HEK293T (cell line): ENCODE results near the gene CPNE8.

Source experiments
- CTCF ChIA-PET: fragments of 350-600 bp; formaldehyde crosslinking; extraction: SDS; loops from one replicate; lab custom pipeline; 2021; ENCODE audit warnings: antibody characterized with exemption, inconsistent platforms; lab: Yijun Ruan, JAX
- POLR2A ChIA-PET: fragments of 350-600 bp; formaldehyde crosslinking; extraction: SDS; loops from one replicate; lab custom pipeline; 2020; ENCODE audit warnings: antibody characterized with exemption, inconsistent platforms; lab: Yijun Ruan, JAX
- DNase-seq: peaks from one replicate; pipeline ENCODE4 v3.0.0; 2012; ENCODE audit warnings: mixed read lengths; ENCODE audit errors: extremely low spot score
- ARNT ChIP-seq: fragments of 450-650 bp; IDR thresholded peaks from 2 replicates; pipeline ENCODE4 v1.6.1; 2017; ENCODE audit warnings: mild to moderate bottlenecking
- BHLHE40 ChIP-seq: fragments of 450-650 bp; IDR thresholded peaks from 2 replicates; pipeline ENCODE4 v1.6.1; 2016; ENCODE audit warnings: mild to moderate bottlenecking, moderate library complexity, borderline replicate concordance
- CTBP1 ChIP-seq: fragments of 450-650 bp; IDR thresholded peaks from 2 replicates; pipeline ENCODE4 v1.6.1; 2016; ENCODE audit warnings: borderline replicate concordance
- ELF4 ChIP-seq: fragments of 450-650 bp; IDR thresholded peaks from 2 replicates; pipeline ENCODE4 v1.6.1; 2017; ENCODE audit warnings: antibody characterized with exemption
- FOXA1 ChIP-seq: fragments of 450-650 bp; IDR thresholded peaks from 2 replicates; pipeline ENCODE4 v1.6.1; 2016; ENCODE audit warnings: mild to moderate bottlenecking
- FOXK2 ChIP-seq: fragments of 450-650 bp; IDR thresholded peaks from 2 replicates; pipeline ENCODE4 v1.6.1; 2016; ENCODE audit warnings: mild to moderate bottlenecking
- FOXM1 ChIP-seq: fragments of 450-650 bp; IDR thresholded peaks from 2 replicates; pipeline ENCODE4 v1.6.1; 2017; ENCODE audit warnings: mild to moderate bottlenecking, borderline replicate concordance
- HDGF ChIP-seq: fragments of 450-650 bp; IDR thresholded peaks from 2 replicates; pipeline ENCODE4 v1.6.1; 2017; ENCODE audit warnings: antibody characterized with exemption, borderline replicate concordance
- L3MBTL2 ChIP-seq: fragments of 450-650 bp; conservative IDR thresholded peaks from 2 replicates; pipeline ENCODE4 v1.6.1; 2016; ENCODE audit warnings: mild to moderate bottlenecking
- LEF1 ChIP-seq: fragments of 450-650 bp; IDR thresholded peaks from 2 replicates; pipeline ENCODE4 v1.6.1; 2017; ENCODE audit warnings: mild to moderate bottlenecking, borderline replicate concordance
- NFRKB ChIP-seq: fragments of 450-650 bp; IDR thresholded peaks from 2 replicates; pipeline ENCODE4 v1.6.1; 2016; ENCODE audit warnings: mild to moderate bottlenecking, moderate library complexity
- SP1 ChIP-seq: fragments of 450-650 bp; IDR thresholded peaks from 2 replicates; pipeline ENCODE4 v1.6.1; 2017
- SUZ12 ChIP-seq: fragments of 450-650 bp; IDR thresholded peaks from 2 replicates; pipeline ENCODE4 v1.6.1; 2016; ENCODE audit warnings: mild to moderate bottlenecking
- TARDBP ChIP-seq: fragments of 450-650 bp; IDR thresholded peaks from 2 replicates; pipeline ENCODE4 v1.6.1; 2016
- ZNF384 ChIP-seq: fragments of 450-650 bp; IDR thresholded peaks from 2 replicates; pipeline ENCODE4 v1.6.1; 2016
- TF ChIP-seq, protein P1 (sequence below): fragments of 450-650 bp; IDR thresholded peaks from 2 replicates; pipeline ENCODE4 v1.6.1; 2016

The CPNE8 gene

DNA sequence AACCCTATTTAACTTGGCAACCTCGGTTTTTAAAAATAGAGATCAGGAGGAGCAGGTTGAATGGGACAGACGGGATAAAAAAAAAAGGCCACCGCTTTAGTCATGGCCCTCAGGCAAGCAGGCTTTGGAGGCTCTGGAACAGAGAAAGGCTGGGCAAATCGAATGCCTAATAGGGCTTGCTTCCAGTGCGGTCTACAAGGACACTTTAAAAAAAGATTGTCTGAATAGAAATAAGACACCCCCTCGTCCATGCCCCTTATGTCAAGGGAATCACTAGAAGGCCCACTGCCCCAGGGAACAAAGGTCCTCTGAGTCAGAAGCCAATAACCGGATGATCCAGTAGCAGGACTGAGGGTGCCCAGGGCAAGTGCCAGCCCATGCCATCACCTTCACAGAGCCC, 265.8 kb downstream of the CPNE8 start:
- ChIA-PET POLR2A (no interaction called here), CTCF (no interaction called here)
- no peak for TF ChIP-seq LEF1
- no peak for TF ChIP-seq L3MBTL2
- no peak for TF ChIP-seq FOXA1
- no peak for TF ChIP-seq SP1
- TF ChIP-seq, protein P1, sequence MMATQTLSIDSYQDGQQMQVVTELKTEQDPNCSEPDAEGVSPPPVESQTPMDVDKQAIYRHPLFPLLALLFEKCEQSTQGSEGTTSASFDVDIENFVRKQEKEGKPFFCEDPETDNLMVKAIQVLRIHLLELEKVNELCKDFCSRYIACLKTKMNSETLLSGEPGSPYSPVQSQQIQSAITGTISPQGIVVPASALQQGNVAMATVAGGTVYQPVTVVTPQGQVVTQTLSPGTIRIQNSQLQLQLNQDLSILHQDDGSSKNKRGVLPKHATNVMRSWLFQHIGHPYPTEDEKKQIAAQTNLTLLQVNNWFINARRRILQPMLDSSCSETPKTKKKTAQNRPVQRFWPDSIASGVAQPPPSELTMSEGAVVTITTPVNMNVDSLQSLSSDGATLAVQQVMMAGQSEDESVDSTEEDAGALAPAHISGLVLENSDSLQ, result no peak
- no peak for TF ChIP-seq BHLHE40
- TF ChIP-seq NFRKB, result no peak
- no peak for TF ChIP-seq ZNF384
- TF ChIP-seq FOXM1, result no peak
- no peak for TF ChIP-seq ELF4
- no peak for TF ChIP-seq FOXK2
- TF ChIP-seq ARNT, result no peak
- no peak for TF ChIP-seq SUZ12
- TF ChIP-seq TARDBP, result no peak
- no peak for TF ChIP-seq CTBP1
- TF ChIP-seq HDGF, result no peak

DNA sequence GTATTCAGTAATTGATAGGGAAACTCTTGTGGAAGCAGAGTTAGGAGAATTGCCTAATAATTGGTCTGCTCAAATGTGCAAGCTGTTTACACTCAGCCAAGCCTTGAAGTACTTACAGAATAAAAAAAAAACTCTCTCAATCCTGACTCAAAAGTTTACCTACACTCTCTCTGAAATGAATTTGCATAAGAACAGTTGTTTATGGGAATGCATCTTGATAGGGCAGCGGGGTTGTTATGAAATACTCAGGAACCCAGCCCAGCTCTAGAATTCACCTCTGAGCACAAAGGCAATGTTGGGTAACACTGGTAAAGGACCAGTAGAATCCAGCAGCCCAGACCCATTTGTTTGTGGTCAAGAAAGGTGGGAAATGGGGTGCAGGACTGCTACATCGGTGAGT, 267.0 kb downstream of the CPNE8 start:
- no peak for TF ChIP-seq SUZ12
- no peak for TF ChIP-seq ELF4
- no peak for TF ChIP-seq ZNF384
- TF ChIP-seq FOXM1, result no peak
- no peak for TF ChIP-seq FOXA1
- DNase-seq, result no peak
- POLR2A ChIA-PET, result no interaction called here
- CTCF ChIA-PET, result no interaction called here

More for the DNA sequence above, 265.8 kb downstream of the CPNE8 start:
- DNase-seq, result no peak

DNA sequence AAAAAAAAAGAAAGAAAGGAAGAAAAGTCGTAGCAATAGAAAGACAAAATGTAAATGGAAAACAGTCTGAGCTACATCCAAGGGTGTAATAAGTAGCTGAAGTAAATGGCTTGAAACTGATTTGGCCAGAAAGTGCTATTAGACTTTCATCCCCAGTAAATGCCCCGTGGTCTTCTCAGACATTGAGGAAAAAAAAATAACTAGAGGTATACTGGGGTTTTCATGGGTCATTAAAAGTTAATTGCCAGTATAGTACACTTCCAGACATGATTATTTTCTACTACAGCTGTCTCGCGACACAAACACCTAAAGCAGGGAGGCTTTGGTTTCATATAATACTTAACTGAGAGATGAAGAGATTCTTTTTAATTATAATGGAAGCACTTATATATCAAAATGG, 271.9 kb downstream of the CPNE8 start:
- TF ChIP-seq FOXM1 (no peak), BHLHE40 (no peak), SP1 (no peak), ELF4 (no peak), TARDBP (no peak), CTBP1 (no peak), LEF1 (no peak), HDGF (no peak)
- TF ChIP-seq, protein P1, result no peak
- ChIA-PET CTCF (no interaction called here), POLR2A (no interaction called here)
- no peak for DNase-seq

DNA sequence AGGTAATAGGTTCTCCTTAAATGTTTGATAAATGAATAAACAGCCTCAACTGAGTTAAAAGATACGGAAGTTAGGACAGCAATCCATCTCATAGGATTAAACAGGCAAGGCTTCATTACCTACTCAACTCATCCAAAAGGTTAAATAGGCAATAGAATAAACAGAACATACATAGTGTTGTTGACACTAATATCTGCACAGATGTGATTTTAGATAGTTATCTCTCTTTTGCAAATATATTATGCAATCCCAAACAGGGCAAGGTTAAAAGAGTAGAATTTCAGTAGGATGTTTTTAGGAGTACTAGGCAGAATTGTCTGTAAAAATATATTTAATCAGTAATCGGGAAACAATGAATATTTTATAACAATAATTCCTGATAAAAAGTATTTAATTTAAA, 276.3 kb downstream of the CPNE8 start:
- ChIA-PET CTCF (no interaction called here), POLR2A (no interaction called here)

DNA sequence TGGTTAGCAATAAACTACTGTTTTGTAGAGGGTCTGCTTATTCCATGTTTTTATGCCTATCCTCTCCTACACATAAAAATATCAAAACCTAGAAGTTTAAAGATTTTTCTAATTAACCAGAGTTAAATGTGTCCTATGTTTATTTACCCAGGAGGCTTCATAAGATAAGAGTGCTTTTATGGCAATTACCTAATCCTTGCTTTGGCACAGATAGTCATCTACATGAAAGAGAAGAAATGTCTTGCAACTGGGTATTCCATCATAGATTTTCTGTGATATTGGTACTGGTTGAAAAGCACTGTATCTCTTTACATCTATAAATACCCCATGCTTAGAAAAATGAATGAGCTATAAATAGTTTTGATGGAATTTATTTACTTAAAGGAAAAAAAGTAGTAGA, 277.1 kb downstream of the CPNE8 start:
- DNase-seq, result no peak
- ChIA-PET POLR2A (no interaction called here), CTCF (no interaction called here)
- no peak for TF ChIP-seq FOXA1
- no peak for TF ChIP-seq LEF1
- TF ChIP-seq FOXK2, result no peak
- TF ChIP-seq NFRKB, result no peak
- no peak for TF ChIP-seq CTBP1
- no peak for TF ChIP-seq BHLHE40
- TF ChIP-seq ZNF384, result no peak
- TF ChIP-seq TARDBP, result no peak
- no peak for TF ChIP-seq ARNT
- no peak for TF ChIP-seq FOXM1
- TF ChIP-seq SUZ12, result no peak
- no peak for TF ChIP-seq L3MBTL2
- TF ChIP-seq ELF4, result no peak
- TF ChIP-seq, protein P1, result no peak

More for the DNA sequence above, 276.3 kb downstream of the CPNE8 start:
- TF ChIP-seq, protein P1, result no peak
- no peak for TF ChIP-seq SP1
- TF ChIP-seq ELF4, result no peak
- TF ChIP-seq FOXK2, result no peak
- no peak for TF ChIP-seq SUZ12
- no peak for DNase-seq

DNA sequence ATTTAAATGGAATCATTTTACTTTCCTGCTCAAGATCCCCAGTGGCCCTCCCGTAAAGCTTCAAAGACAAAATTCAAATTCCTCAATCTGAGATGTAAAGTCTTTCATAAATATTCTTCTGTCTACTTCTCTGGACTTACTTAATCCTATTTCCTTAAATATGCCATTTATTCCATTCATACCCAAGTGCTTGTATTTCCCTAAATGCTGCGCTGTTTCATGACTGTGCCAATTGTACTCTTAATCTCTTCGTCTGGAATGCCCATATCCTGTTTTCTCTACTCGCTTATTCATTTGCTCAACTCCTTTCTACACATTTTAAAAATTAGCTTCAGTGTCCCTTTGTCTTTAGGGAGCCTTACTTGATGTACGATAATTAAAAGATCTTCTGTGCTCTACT, 280.1 kb downstream of the CPNE8 start:
- TF ChIP-seq ZNF384, result no peak
- TF ChIP-seq L3MBTL2, result no peak
- TF ChIP-seq ARNT, result no peak
- no peak for TF ChIP-seq CTBP1
- TF ChIP-seq FOXA1, result no peak
- no peak for TF ChIP-seq SUZ12
- no peak for TF ChIP-seq BHLHE40
- TF ChIP-seq FOXK2, result no peak
- no peak for TF ChIP-seq FOXM1
- TF ChIP-seq NFRKB, result no peak
- TF ChIP-seq HDGF, result no peak
- TF ChIP-seq SP1, result no peak
- TF ChIP-seq ELF4, result no peak
- no peak for TF ChIP-seq TARDBP
- TF ChIP-seq LEF1, result no peak
- no peak for DNase-seq
- ChIA-PET CTCF (no interaction called here), POLR2A (no interaction called here)
